ENCODE measurements around the gene ADGRL1.
A peak's percentile ranks its signal among the peaks of the same experiment; 100 is the strongest.

The ADGRL1 gene

DNA sequence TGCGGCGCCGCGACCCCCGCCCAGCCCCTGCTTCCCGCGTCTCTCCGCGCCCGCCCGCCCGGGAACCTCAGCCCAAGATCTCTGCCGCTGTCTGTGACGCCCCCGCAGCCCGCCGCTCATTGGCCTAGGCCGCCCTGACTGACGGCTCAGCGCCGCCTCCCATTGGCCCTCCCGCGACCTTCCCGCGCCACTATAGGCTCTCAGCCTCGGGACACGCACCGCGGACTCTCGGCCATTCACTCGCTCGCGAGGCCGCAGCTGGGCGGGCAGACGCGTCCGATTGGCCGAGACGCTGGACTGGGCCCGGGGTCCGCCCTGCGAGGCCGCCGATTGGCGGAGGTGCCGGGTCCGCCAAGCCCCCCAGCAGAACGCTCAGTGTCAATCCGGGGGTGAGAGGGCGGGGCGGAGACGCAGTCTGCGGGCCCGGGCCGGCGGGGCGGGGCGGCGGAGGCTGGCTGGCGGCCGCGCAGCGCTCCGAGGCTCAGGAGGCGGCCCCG lies 88.3 kb downstream of the ADGRL1 start, which contains the start of gene PRKACA:
Gene PRKACA (minus strand): TSS at position 95 of the 497 bp plus-strand sequence. CDS start 215 bp downstream, outside the sequence.
- Histone ChIP-seq H3K27ac (ENCODE audit: low read depth, low read length) (peak within 1 kb of the TSS; percentile 38), H2AFZ (ENCODE audit: low read depth, low read length, severe bottlenecking) (no peak within 1 kb of the TSS), H4K20me1 (ENCODE audit: low read depth, low read length) (0 out of 2 replicates have a peak, but pooled peaks cover 3% of the 10 kb centered on the region), H3K27me3 (ENCODE audit: low read length) (no peaks in the 10 kb centered on the region), H3F3A (ENCODE audit: insufficient read depth) (peaks cover 28% of the 10 kb centered on the region), H3K4me3 (ENCODE audit: insufficient read depth, low read length, poor library complexity, severe bottlenecking) (peak within 1 kb of the TSS; percentile 97), H3K9me3 (ENCODE audit: insufficient read depth, low read length) (no peaks in the 10 kb centered on the region), H3K79me2 (ENCODE audit: insufficient read depth, low read length) (peaks cover 28% of the 10 kb centered on the region), H3K36me3 (ENCODE audit: low read length) (no peaks in the 10 kb centered on the region), H3K4me2 (ENCODE audit: low read depth, low read length, poor library complexity, severe bottlenecking) (peak within 1 kb of the TSS; percentile 87), H3K9me2 (replicated peaks; ENCODE audit: insufficient read depth, low read length) (no peaks in the 10 kb centered on the region), H3K9ac (ENCODE audit: low read length) (peak within 1 kb of the TSS; percentile 83)
- TF ChIP-seq, protein P1, sequence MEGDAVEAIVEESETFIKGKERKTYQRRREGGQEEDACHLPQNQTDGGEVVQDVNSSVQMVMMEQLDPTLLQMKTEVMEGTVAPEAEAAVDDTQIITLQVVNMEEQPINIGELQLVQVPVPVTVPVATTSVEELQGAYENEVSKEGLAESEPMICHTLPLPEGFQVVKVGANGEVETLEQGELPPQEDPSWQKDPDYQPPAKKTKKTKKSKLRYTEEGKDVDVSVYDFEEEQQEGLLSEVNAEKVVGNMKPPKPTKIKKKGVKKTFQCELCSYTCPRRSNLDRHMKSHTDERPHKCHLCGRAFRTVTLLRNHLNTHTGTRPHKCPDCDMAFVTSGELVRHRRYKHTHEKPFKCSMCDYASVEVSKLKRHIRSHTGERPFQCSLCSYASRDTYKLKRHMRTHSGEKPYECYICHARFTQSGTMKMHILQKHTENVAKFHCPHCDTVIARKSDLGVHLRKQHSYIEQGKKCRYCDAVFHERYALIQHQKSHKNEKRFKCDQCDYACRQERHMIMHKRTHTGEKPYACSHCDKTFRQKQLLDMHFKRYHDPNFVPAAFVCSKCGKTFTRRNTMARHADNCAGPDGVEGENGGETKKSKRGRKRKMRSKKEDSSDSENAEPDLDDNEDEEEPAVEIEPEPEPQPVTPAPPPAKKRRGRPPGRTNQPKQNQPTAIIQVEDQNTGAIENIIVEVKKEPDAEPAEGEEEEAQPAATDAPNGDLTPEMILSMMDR (IDR thresholded peaks at IDR 0.05; ENCODE audit: insufficient read depth, low read length, poor library complexity, severe bottlenecking): no peak
- no peak for TF ChIP-seq EZH2phosphoT487 (conservative IDR thresholded peaks at IDR 0.05; ENCODE audit: low read length)

DNA sequence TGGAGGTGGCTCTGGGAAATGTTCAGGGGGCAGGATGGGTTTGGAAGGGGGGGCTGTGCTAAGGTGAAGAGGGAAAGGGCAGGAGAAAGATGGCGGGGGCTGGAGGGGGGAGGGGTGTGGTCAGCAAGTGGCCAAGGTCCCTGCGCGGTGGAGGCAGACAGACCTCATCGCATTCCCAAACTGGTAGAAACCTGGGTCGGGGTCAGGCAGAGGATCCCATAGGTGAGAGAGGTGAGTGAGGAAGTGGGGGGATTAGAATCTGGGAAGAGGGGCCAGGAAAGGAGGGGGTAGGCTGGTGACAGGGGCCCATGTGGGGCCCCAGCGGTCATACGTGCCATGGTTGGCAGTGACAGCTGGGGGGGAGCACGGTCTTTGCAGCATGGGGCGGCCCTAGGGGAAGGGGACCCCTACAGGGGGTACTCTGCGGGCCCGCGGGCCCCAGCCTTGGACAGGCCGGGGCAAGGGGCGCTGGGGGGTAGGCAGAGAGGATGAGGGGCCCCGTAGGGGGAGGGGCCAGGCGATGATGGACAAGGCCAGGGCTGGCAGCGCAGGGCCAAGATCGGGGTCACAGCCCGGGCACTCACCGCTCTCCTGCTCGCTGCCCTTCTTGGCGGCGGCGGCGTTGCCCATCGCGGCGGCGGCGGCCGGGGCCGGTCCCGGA lies 88.9 kb downstream of the ADGRL1 start:
- peak overlapping the region; percentile 87 for H3K4me2 ChIP-seq (ENCODE audit: low read depth, low read length, poor library complexity, severe bottlenecking)
- no peak overlapping the region for H3K27ac ChIP-seq (ENCODE audit: low read depth, low read length)
- H3K9me2 ChIP-seq (replicated peaks; ENCODE audit: insufficient read depth, low read length): no peaks in the 10 kb centered on the region
- peaks cover 28% of the 10 kb centered on the region for H3F3A ChIP-seq (ENCODE audit: insufficient read depth)
- H3K36me3 ChIP-seq (ENCODE audit: low read length): no peaks in the 10 kb centered on the region
- H3K9ac ChIP-seq (ENCODE audit: low read length): peak overlapping the region; percentile 83
- TF ChIP-seq, protein P1 (IDR thresholded peaks at IDR 0.05; ENCODE audit: insufficient read depth, low read length, poor library complexity, severe bottlenecking): no peak
- no peak for TF ChIP-seq EZH2phosphoT487 (conservative IDR thresholded peaks at IDR 0.05; ENCODE audit: low read length)
- peak overlapping the region; percentile 97 for H3K4me3 ChIP-seq (ENCODE audit: insufficient read depth, low read length, poor library complexity, severe bottlenecking)
- H3K27me3 ChIP-seq (ENCODE audit: low read length): no peaks in the 10 kb centered on the region
- 0 out of 2 replicates have a peak, but pooled peaks cover 3% of the 10 kb centered on the region for H4K20me1 ChIP-seq (ENCODE audit: low read depth, low read length)
- H3K9me3 ChIP-seq (ENCODE audit: insufficient read depth, low read length): no peaks in the 10 kb centered on the region
- H3K79me2 ChIP-seq (ENCODE audit: insufficient read depth, low read length): peaks cover 30% of the 10 kb centered on the region
- no peak overlapping the region for H2AFZ ChIP-seq (ENCODE audit: low read depth, low read length, severe bottlenecking)

DNA sequence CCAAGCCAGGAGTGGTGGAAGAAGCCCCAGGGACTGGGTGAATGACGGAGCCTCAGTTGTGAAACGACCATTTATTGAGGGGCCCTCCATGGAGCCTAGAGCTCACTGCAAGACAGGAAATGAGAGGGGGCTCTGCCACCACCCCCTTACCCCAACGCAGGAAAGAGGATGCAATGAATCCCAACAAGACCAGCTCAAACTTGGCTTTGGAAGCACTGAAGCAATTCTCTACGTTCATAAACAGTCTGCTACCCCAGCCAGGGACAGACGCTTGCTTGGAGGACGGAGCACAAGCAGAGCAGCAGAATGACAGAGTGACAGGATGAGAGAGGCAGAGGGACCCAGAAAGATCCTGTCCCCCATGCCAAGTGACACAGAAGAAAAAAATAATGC lies 89.4 kb downstream of the ADGRL1 start:
- Histone ChIP-seq H3K27ac (ENCODE audit: low read depth, low read length) (no peak overlapping the region), H3K9ac (ENCODE audit: low read length) (peak overlapping the region; percentile 83), H4K20me1 (ENCODE audit: low read depth, low read length) (0 out of 2 replicates have a peak, but pooled peaks cover 3% of the 10 kb centered on the region), H3K79me2 (ENCODE audit: insufficient read depth, low read length) (peaks cover 30% of the 10 kb centered on the region), H3F3A (ENCODE audit: insufficient read depth) (peaks cover 25% of the 10 kb centered on the region), H3K4me3 (ENCODE audit: insufficient read depth, low read length, poor library complexity, severe bottlenecking) (peak overlapping the region; percentile 97), H3K36me3 (ENCODE audit: low read length) (no peaks in the 10 kb centered on the region), H3K4me2 (ENCODE audit: low read depth, low read length, poor library complexity, severe bottlenecking) (peak overlapping the region; percentile 87), H2AFZ (ENCODE audit: low read depth, low read length, severe bottlenecking) (no peak overlapping the region), H3K27me3 (ENCODE audit: low read length) (no peaks in the 10 kb centered on the region), H3K9me2 (replicated peaks; ENCODE audit: insufficient read depth, low read length) (no peaks in the 10 kb centered on the region), H3K9me3 (ENCODE audit: insufficient read depth, low read length) (no peaks in the 10 kb centered on the region)
- no peak for TF ChIP-seq EZH2phosphoT487 (conservative IDR thresholded peaks at IDR 0.05; ENCODE audit: low read length)
- TF ChIP-seq, protein P1 (IDR thresholded peaks at IDR 0.05; ENCODE audit: insufficient read depth, low read length, poor library complexity, severe bottlenecking): no peak
